Neural progenitor cell (in vitro differentiated cells): ENCODE results near the gene AKR1A1. TPM values are rescaled to one million over a fixed set of nuclear protein-coding genes. Genes with fewer than 3 reads are reported as not detected.
A peak's percentile ranks its signal among the peaks of the same experiment; 100 is the strongest.

Experiments used
- DNase-seq: peaks from one replicate; pipeline ENCODE4 v3.0.0-alpha.2; 2016; ENCODE audit warnings: low spot score
- H2AFZ ChIP-seq: fragments of 200-600 bp; sonication (generic); replicated peaks from 2 replicates; pipeline ENCODE4 v1.6.1; 2016; ENCODE audit warnings: antibody characterized with exemption
- H3F3A ChIP-seq: fragments of 200-600 bp; sonication (generic); 2 replicates; pipeline ENCODE4 v1.6.1; 2016; ENCODE audit warnings: antibody characterized with exemption, low read depth
- H3K27ac ChIP-seq: fragments of 200-600 bp; sonication (generic); 2 replicates; pipeline ENCODE4 v1.5.1; 2016; ENCODE audit warnings: mild to moderate bottlenecking
- H3K27me3 ChIP-seq: fragments of 200-600 bp; sonication (generic); 2 replicates; pipeline ENCODE4 v1.6.1; 2016; ENCODE audit warnings: mild to moderate bottlenecking, moderate library complexity
- H3K36me3 ChIP-seq: fragments of 200-600 bp; sonication (generic); 2 replicates; pipeline ENCODE4 v1.5.1; 2016
- H3K4me1 ChIP-seq: fragments of 200-600 bp; sonication (generic); 2 replicates; pipeline ENCODE4 v1.6.1; 2016; ENCODE audit warnings: mixed run types
- H3K4me2 ChIP-seq: fragments of 200-600 bp; sonication (generic); 2 replicates; pipeline ENCODE4 v1.6.1; 2016
- H3K4me3 ChIP-seq: fragments of 200-600 bp; sonication (generic); 2 replicates; pipeline ENCODE4 v1.5.1; 2016
- H3K79me2 ChIP-seq: fragments of 200-600 bp; sonication (generic); 2 replicates; pipeline ENCODE4 v1.6.1; 2016; ENCODE audit warnings: low read depth
- H3K9ac ChIP-seq: fragments of 200-600 bp; sonication (generic); 2 replicates; pipeline ENCODE4 v1.6.1; 2016
- H3K9me3 ChIP-seq: fragments of 200-600 bp; sonication (generic); 2 replicates; pipeline ENCODE4 v1.5.1; 2016; ENCODE audit warnings: low read depth
- H4K20me1 ChIP-seq: fragments of 200-600 bp; sonication (generic); 2 replicates; pipeline ENCODE4 v1.6.1; 2016; ENCODE audit warnings: low read depth
- H3K27ac Mint-ChIP-seq: 3 replicates; pipeline ENCODE4 v1.8.0; 2021; ENCODE audit warnings: mixed read lengths
- H3K27me3 Mint-ChIP-seq: 2 replicates; pipeline ENCODE4 v1.8.0; 2022; ENCODE audit warnings: low read depth, mild to moderate bottlenecking, inconsistent platforms, moderate library complexity, mixed read lengths; ENCODE audit not compliant: insufficient read depth
- H3K36me3 Mint-ChIP-seq: 3 replicates; pipeline ENCODE4 v1.8.0; 2021; ENCODE audit warnings: mixed read lengths
- H3K4me1 Mint-ChIP-seq: 3 replicates; pipeline ENCODE4 v1.8.0; 2021; ENCODE audit warnings: mixed read lengths
- H3K4me3 Mint-ChIP-seq: 3 replicates; pipeline ENCODE4 v1.8.0; 2021; ENCODE audit warnings: mild to moderate bottlenecking, moderate library complexity, mixed read lengths
- H3K9me3 Mint-ChIP-seq: 3 replicates; pipeline ENCODE4 v1.8.0; 2020; ENCODE audit warnings: mixed read lengths
- CTCF ChIP-seq: fragments of 200-600 bp; sonication (generic); IDR thresholded peaks from 2 replicates; pipeline ENCODE4 v1.5.1; 2017; ENCODE audit warnings: antibody characterized with exemption, mild to moderate bottlenecking
- EZH2 ChIP-seq: fragments of 200-600 bp; sonication (generic); IDR thresholded peaks from 2 replicates; pipeline ENCODE4 v1.6.1; 2017; ENCODE audit warnings: antibody characterized with exemption, mild to moderate bottlenecking, moderate library complexity
- EZH2phosphoT487 ChIP-seq: fragments of 200-600 bp; sonication (generic); IDR thresholded peaks from 2 replicates; pipeline ENCODE4 v1.6.1; 2017; ENCODE audit warnings: antibody characterized with exemption
- total RNA-seq: library from RNA; depleted of rRNA; stranded (reverse); fragments of >200 nt; gene quantifications from 2 replicates; pipeline ENCODE4 v1.2.3, GENCODE V29; 2015; ENCODE audit warnings: low replicate concordance

The AKR1A1 gene
- total RNA-seq, 1 donor from 2014 or later: 129 TPM

DNA sequence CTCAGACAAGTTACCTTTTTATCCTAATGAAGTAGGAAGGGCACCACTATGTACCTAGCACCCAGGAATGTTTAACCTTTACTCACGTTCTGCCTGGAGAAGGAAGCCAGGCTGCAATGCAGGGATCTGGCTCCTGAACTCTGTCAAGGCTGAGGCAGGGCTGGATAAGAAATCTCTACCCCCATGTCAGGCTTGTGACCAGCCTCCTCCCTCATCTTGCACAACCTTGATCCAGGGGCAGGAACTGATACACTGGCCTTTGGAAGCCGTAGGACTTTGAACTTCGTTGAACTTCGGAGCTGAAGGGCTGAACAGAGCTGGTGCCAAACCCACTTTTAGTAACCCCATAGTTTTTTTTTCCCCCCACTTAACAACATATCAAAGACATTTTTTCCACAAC lies 8.0 kb upstream of the AKR1A1 start:
- no peak for TF ChIP-seq CTCF
- no peak for TF ChIP-seq EZH2phosphoT487
- TF ChIP-seq EZH2: no peak
- no peaks in the 10 kb centered on the region for H3K9me3 ChIP-seq
- no peak overlapping the region for H2AFZ ChIP-seq
- no peak overlapping the region for H3K27ac ChIP-seq
- H3K27ac Mint-ChIP-seq: peak overlapping the region; percentile 15
- H3K4me1 Mint-ChIP-seq: no peaks in the 10 kb centered on the region
- H3K4me3 ChIP-seq: no peak overlapping the region
- no peaks in the 10 kb centered on the region for H3K9me3 Mint-ChIP-seq
- no peak overlapping the region for H3K4me3 Mint-ChIP-seq
- no peak overlapping the region for H3K4me2 ChIP-seq
- DNase-seq: no peak
- H3K27me3 Mint-ChIP-seq: peaks cover 8% of the 10 kb centered on the region
- no peaks in the 10 kb centered on the region for H3F3A ChIP-seq
- H3K36me3 ChIP-seq: no peaks in the 10 kb centered on the region
- H3K36me3 Mint-ChIP-seq: no peaks in the 10 kb centered on the region
- no peak overlapping the region for H3K9ac ChIP-seq
- no peaks in the 10 kb centered on the region for H3K4me1 ChIP-seq
- no peaks in the 10 kb centered on the region for H3K79me2 ChIP-seq
- no peaks in the 10 kb centered on the region for H4K20me1 ChIP-seq
- no peaks in the 10 kb centered on the region for H3K27me3 ChIP-seq

- DNase-seq: no peak
- Histone ChIP-seq H3K27ac (no peak overlapping the region), H3K79me2 (no peaks in the 10 kb centered on the region), H4K20me1 (no peaks in the 10 kb centered on the region), H3K4me3 (no peak overlapping the region), H3K36me3 (no peaks in the 10 kb centered on the region), H3K9me3 (no peaks in the 10 kb centered on the region), H3F3A (no peaks in the 10 kb centered on the region), H3K4me2 (no peak overlapping the region), H3K4me1 (no peaks in the 10 kb centered on the region), H2AFZ (peak overlapping the region; percentile 42), H3K9ac (no peak overlapping the region), H3K27me3 (no peaks in the 10 kb centered on the region)
- H3K4me3 Mint-ChIP-seq: no peak overlapping the region
- no peak for TF ChIP-seq EZH2phosphoT487
- TF ChIP-seq EZH2: no peak
- no peak for TF ChIP-seq CTCF
- peaks cover 8% of the 10 kb centered on the region for H3K27me3 Mint-ChIP-seq
- H3K27ac Mint-ChIP-seq: no peak overlapping the region
- no peaks in the 10 kb centered on the region for H3K9me3 Mint-ChIP-seq
- no peaks in the 10 kb centered on the region for H3K4me1 Mint-ChIP-seq
- H3K36me3 Mint-ChIP-seq: no peaks in the 10 kb centered on the region
These were observed 6.8 kb upstream of the AKR1A1 start for GRCh38 chr1:45543581-45544417.

GRCh38 chr1:45544530-45544929 lies 6.1 kb upstream of the AKR1A1 start:
- DNase-seq: no peak
- Histone ChIP-seq H3F3A (peaks cover 3% of the 10 kb centered on the region), H4K20me1 (no peaks in the 10 kb centered on the region), H3K9ac (no peak overlapping the region), H3K36me3 (no peaks in the 10 kb centered on the region), H3K4me3 (no peak overlapping the region), H3K79me2 (no peaks in the 10 kb centered on the region), H3K27ac (no peak overlapping the region), H2AFZ (no peak overlapping the region), H3K9me3 (no peaks in the 10 kb centered on the region), H3K4me2 (no peak overlapping the region), H3K4me1 (no peaks in the 10 kb centered on the region), H3K27me3 (no peaks in the 10 kb centered on the region)
- Mint-ChIP-seq H3K36me3 (no peaks in the 10 kb centered on the region), H3K27me3 (peaks cover 8% of the 10 kb centered on the region), H3K4me3 (no peak overlapping the region), H3K4me1 (no peaks in the 10 kb centered on the region), H3K9me3 (no peaks in the 10 kb centered on the region), H3K27ac (no peak overlapping the region)
- TF ChIP-seq EZH2phosphoT487 (no peak), EZH2 (no peak), CTCF (no peak)
